Choroid plexus epithelial cell (primary cell): ENCODE measurements around the gene ACBD3.

Experiments used
- DNase-seq: peaks from one replicate; pipeline ENCODE4 v3.0.0-alpha.2; 2010; ENCODE audit warnings: low read depth
- H3K4me3 ChIP-seq: 2 replicates; pipeline ENCODE4 v1.5.1; 2011; ENCODE audit warnings: low read depth, mild to moderate bottlenecking, control low read depth, low read length, moderate library complexity
- TF ChIP-seq, protein P1 (sequence below): conservative IDR thresholded peaks from 2 replicates; pipeline ENCODE4 v1.5.1; 2011; ENCODE audit warnings: low read depth, mild to moderate bottlenecking, control low read depth, inconsistent platforms, low read length, moderate library complexity

ACBD3 gene

DNA sequence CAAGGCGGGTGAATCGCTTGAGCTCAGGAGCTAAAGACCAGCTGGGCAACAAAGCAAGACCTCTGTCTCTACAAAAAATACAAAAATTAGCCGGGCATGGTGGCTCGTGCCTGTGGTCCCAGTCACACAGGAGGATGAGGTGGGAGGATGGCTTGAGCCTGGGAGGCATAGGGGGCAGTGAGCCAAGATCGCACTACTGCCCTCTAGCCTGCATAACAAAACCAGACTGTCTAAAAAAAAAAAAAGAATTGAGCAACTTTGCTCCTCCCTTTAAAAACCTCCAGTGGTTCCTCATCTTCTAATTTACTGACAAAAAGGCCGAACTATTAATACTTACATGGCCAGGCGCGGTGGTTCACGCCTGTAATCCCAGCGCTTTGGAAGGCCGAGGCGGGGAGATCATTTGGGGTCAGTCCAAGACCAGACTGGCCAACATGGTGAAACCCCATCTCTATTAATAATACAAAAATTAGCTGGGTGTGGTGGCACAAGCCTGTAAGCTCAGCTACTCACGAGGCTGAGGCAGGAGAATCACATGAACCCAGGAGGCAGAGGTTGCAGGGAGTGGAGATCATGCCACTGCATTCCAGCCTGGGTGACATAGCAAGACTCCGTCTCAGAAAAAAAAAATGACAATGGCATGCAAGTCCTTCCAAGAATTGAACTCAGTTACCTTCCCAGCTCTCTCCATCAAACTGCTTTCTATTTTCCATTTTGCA is 4.4 kb downstream of the ACBD3 start:
- TF ChIP-seq, protein P1, sequence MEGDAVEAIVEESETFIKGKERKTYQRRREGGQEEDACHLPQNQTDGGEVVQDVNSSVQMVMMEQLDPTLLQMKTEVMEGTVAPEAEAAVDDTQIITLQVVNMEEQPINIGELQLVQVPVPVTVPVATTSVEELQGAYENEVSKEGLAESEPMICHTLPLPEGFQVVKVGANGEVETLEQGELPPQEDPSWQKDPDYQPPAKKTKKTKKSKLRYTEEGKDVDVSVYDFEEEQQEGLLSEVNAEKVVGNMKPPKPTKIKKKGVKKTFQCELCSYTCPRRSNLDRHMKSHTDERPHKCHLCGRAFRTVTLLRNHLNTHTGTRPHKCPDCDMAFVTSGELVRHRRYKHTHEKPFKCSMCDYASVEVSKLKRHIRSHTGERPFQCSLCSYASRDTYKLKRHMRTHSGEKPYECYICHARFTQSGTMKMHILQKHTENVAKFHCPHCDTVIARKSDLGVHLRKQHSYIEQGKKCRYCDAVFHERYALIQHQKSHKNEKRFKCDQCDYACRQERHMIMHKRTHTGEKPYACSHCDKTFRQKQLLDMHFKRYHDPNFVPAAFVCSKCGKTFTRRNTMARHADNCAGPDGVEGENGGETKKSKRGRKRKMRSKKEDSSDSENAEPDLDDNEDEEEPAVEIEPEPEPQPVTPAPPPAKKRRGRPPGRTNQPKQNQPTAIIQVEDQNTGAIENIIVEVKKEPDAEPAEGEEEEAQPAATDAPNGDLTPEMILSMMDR = peak; percentile 60
- H3K4me3 ChIP-seq = no peak overlapping the region
- peak; percentile 73 for DNase-seq

DNA sequence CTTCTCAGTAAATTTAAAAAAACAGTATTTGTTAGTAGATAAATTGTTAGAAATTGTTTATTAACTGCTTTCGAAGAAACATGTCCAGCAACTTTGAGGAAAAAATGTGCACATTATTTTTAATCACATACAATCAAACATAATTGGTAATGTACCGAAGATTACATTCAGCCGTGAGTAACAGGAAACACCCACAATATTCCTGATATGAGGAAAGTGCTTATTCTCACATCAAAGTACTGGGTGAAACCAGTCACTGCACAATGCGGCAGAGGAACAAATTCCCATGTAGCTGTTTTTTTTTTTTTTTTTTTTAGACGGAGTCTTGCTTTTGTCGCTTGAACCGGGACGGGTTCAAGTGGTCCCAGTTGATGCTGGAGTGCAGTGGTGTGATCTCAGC is 9.7 kb downstream of the ACBD3 start:
- no peak for DNase-seq
- TF ChIP-seq, protein P1 = no peak
- H3K4me3 ChIP-seq = no peak overlapping the region

- DNase-seq = no peak
- no peak overlapping the region for H3K4me3 ChIP-seq
- TF ChIP-seq, protein P1 = no peak
These were observed 14.0 kb downstream of the ACBD3 start for GRCh38 chr1:226172589-226172988.

GRCh38 chr1:226166341-226166740 is 20.2 kb downstream of the ACBD3 start:
- TF ChIP-seq, protein P1 = no peak
- H3K4me3 ChIP-seq = no peak overlapping the region
- DNase-seq = no peak

DNA sequence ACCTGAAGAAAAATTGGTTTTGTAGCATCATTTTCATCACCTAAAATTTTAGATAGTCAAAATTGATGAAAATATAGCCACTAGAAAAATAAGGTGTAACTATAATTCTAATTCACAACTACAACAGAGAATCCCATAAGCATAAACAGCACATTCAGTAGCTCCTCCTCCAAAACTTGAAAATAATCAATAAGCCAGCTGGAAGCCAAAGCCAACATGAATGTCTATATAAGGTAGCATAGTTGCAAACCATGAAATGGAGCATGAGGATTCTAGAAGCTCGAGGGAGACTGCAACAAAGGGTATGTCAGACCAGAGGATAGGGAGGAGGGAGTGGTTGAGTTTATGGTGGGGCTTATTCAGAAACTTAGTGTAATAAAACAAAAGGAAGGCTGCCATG is 22.4 kb downstream of the ACBD3 start:
- H3K4me3 ChIP-seq = no peak overlapping the region
- DNase-seq = no peak
- TF ChIP-seq, protein P1 = no peak

DNA sequence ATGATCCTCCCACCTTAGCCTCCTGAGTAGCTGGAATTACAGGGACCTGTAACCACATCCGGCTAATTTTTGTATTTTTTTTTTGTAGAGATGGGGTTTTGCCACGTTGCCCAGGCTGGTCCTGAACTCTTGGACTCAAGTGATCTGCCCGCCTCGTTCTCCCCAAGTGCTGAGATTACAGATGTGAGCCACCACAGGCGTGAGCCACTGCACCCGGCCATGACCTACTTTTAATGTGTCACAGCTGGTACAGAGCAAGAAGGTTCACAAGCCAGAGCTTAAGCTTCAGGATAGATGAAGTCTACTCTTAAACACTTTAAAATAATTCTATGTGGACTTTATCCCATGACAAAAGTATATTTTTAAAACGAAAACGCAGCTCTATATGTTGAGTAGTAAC is 23.6 kb downstream of the ACBD3 start:
- TF ChIP-seq, protein P1 = no peak
- DNase-seq = no peak
- H3K4me3 ChIP-seq = no peak overlapping the region

DNA sequence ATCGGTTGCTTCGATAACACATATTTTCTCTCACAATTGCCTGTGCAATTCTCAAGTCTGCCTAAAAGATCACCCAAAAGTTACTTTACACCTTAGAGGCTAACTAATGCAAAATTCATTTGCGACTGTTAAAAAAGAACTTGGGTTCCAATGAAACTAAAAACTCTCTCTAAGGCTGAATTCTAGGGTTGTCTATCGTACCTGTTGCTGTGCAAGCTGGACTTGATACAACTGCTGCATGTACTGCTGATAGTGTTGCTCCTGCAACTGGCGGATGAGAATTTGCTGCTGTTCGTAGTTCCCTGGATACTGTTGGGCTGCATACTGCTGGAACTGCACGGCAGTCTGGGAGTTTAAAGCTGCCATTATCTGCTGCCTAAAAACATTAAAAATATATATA is 27.6 kb downstream of the ACBD3 start:
- no peak overlapping the region for H3K4me3 ChIP-seq
- TF ChIP-seq, protein P1 = no peak

More for the DNA sequence above, 27.6 kb downstream of the ACBD3 start:
- DNase-seq = no peak
